HG02588 (cell line): ENCODE results near the gene IFI27L2.

ENCODE experiments used
- ATAC-seq: cut with Tn5 transposase; IDR thresholded peaks from one replicate; pipeline ENCODE4 v1.9.1; 2021; ENCODE audit warnings: mild to moderate bottlenecking, moderate library complexity; ENCODE audit not compliant: unreplicated experiment

Gene IFI27L2

GRCh38 chr14:94124582-94125377 is 4.6 kb downstream of the IFI27L2 start:
- ATAC-seq, result no peak

GRCh38 chr14:94123868-94124267 is 5.5 kb downstream of the IFI27L2 start:
- no peak for ATAC-seq

- no peak for ATAC-seq
Observed at GRCh38 chr14:94123296-94123695, 6.1 kb downstream of the IFI27L2 start.

DNA sequence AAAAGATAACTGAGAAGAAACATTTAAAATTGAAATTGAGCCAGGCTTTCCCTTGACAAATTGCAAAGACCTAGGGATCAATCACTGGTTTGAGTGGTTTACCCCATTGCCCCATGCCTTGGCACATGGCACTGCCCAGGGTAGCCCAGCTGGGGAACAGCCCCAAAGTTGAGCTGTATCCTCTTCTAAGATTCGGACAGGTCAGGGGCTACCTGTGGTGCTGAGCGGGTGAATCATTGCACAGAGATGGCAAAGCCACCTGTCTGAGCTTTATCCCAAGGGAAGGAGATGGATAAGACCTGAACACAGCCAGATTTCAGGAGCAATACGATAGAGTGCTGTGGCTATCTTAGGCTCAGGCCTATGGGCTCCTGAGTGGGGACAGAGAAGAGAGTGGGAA is 7.0 kb downstream of the IFI27L2 start:
- no peak for ATAC-seq

- ATAC-seq, result no peak
Observed at GRCh38 chr14:94121485-94121884, 7.9 kb downstream of the IFI27L2 start.

DNA sequence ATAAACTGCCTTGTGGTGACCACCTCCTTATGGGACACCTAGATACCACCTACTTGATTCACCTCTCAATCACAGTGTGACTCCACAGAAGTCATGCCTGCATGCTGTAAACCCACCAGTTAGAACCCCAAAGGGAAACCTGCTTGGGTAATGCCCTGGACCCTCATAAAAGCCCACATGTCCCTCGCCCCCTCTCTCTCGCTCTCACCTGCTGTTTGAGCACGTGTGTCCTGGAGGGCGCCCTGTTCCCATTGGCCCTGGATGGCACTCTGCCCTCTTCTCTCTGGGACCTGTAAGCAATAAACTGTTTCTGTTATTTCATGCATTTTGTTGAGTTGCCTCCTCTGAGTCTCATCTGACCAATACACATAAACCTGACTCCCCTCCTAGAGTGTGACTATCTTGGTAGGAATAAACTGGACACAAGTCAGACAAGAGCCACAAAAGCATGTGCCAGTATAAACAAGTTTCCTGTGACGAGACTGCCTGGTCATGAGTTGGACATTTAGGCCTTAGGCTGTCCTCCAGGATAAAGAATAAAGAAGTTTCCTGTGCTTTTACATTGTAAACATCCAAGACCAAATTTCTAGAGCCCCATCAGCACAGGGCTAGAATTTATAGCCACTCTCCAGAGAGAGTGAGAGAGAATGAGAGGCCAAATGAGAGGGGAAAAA is 8.6 kb downstream of the IFI27L2 start:
- ATAC-seq, result no peak

GRCh38 chr14:94119071-94119470 is 10.3 kb downstream of the IFI27L2 start:
- ATAC-seq, result no peak

GRCh38 chr14:94117856-94118255 is 11.5 kb downstream of the IFI27L2 start:
- no peak for ATAC-seq

GRCh38 chr14:94116701-94117100 is 12.7 kb downstream of the IFI27L2 start:
- no peak for ATAC-seq

GRCh38 chr14:94115631-94116030 is 13.8 kb downstream of the IFI27L2 start:
- ATAC-seq, result no peak

DNA sequence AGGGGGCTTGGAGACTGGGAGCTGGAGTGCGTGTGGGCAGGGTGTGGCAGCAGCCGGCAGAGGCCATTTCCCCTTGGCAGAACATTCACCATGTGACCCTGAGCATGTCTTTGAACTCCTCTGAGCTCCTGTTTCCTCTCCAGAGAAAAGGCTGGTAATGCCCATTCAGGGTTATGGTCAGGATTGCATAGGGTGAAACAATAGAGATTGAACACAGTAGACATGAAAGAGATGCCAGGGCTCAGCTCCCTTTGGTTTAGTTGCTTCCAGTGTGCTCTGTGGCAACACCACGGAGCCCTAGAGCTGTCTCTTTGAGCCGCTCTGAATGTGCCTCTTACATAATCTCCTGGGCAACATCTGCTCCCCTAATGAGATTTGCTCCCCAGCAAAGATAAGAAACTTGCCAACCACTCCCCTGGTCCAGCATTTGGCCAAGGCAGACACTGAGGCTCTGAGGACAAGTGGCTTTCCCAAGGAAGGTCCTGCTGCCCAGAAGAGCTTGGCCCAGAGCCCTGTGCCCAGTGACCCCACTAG is 14.3 kb downstream of the IFI27L2 start:
- no peak for ATAC-seq

- no peak for ATAC-seq
Observed at GRCh38 chr14:94114589-94115057, 14.8 kb downstream of the IFI27L2 start.

DNA sequence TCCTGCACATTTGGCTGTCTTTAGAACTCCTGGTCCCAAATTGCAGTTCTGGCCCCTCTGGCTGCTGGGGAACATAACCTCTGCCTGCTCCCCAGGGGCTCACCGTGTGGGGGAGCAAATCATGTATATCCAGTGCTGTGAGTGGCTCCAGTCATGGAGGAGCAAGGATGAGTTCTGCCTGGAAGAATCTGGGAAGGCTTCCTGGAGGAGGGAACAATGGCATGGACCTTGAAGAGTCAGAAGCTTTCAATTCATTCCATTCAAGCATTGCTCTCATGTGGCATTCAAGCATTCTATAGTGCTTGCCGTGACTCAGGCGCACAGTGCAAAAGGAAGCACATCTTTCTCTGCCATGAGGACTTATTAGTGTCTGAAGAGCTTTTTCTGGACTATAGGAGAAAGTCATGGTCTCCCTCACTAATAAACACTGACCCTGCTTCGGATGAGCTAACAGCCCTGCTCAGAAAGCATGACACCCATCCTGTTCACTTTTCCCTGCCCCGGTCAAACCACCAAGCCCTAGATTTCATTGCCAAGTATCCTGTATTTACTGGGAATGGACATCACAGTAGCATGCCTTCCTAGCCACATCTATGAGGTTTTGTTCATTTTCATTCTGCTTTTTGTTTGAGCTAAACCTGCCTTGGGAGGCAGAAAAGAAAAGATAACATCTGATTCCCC is 15.4 kb downstream of the IFI27L2 start:
- ATAC-seq, result no peak

GRCh38 chr14:94113490-94113889 is 15.9 kb downstream of the IFI27L2 start:
- no peak for ATAC-seq

GRCh38 chr14:94113073-94113472 is 16.3 kb downstream of the IFI27L2 start:
- ATAC-seq, result no peak

DNA sequence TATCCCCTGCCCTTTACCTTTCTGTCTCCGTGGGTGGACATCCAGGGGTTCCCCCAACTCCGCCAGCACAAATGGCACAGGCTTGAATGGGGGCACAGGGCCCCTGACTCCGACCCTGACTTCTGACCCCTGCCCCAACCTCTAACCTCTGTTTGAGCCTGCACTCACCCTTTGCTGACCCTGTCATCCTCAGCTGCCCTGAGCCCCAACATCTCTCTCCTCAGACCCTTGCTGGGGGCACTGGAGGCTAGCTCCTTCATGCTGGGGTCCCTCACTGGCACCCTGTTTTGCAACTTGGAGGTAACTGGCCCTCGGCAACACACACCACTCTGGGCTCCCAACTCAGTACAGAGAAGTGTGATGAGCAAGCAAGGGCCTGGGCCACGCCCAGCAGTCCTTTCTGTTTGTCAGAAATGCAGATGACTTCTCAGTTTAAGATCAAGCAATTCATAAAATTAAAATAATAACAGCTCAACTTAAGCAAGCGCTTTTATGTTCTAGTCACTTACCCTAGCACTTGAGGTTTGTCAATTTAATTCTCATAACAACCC is 16.8 kb downstream of the IFI27L2 start:
- no peak for ATAC-seq

GRCh38 chr14:94111276-94112095 is 17.9 kb downstream of the IFI27L2 start:
- ATAC-seq, result no peak

GRCh38 chr14:94110552-94111181 is 18.7 kb downstream of the IFI27L2 start, which contains the start of gene IFI27:
Gene IFI27, plus strand, starts transcription at chr14:94110736.
- ATAC-seq, result no peak

DNA sequence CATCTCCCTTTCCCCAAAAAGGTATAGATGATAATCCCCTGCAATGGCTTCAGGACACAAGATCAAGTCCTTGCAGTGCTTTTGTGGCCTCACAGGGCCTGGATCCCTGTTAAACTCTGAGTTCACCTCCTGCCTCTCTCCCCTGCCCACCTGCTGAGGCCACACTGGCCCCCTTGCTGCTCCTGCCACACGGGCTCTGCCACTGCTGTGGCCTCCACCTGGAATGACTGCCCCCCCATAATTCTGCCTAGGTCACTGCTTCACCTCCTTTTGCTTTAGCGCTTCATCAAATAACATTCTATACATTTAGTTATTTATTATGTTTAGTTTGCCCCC is 19.5 kb downstream of the IFI27L2 start:
- ATAC-seq, result no peak

DNA sequence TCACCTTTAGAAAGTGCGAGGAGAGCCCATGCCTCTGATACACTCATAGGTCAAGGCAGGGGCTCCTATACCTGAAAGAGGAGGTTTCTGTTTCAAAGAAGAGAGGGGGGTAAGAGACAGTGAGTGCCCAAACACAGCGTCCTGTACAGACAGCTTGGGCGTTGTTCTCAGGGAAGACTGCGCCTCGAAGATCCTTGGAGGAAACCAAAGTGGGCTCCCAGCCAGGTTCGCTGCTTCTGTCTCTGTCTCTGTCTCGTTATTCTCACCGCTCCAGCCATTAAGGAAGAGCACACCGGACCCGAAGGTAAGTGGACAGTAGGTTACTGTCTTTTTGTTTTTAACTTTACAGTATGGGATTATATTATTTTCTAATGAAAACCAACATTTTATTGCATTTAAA is 24.7 kb downstream of the IFI27L2 start:
- ATAC-seq, result no peak
